ENCODE data around the gene COPA.

DNA sequence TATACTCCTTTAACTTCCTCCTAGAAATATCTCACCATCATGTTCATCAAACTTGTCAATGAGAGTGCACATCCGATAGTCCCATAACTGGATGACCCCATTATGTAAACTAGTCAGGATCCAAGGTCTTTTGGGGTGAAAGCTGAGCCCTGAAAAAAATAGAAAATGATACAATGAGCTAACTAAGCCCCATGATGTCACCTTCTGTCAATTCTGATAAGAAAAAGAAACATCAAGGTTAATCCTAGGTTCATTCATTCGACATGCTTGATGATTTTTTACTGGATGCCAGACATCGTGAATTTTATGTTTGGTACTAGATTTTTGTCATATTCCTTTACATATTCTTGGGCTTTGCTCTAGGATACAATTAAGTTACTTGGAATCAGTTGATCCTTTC, 2.9 kb downstream of the COPA start:
- TF ChIP-seq EZH2 (IDR thresholded peaks at IDR 0.05; ENCODE audit: insufficient read depth, low read length), result no peak
- TF ChIP-seq, protein P1, sequence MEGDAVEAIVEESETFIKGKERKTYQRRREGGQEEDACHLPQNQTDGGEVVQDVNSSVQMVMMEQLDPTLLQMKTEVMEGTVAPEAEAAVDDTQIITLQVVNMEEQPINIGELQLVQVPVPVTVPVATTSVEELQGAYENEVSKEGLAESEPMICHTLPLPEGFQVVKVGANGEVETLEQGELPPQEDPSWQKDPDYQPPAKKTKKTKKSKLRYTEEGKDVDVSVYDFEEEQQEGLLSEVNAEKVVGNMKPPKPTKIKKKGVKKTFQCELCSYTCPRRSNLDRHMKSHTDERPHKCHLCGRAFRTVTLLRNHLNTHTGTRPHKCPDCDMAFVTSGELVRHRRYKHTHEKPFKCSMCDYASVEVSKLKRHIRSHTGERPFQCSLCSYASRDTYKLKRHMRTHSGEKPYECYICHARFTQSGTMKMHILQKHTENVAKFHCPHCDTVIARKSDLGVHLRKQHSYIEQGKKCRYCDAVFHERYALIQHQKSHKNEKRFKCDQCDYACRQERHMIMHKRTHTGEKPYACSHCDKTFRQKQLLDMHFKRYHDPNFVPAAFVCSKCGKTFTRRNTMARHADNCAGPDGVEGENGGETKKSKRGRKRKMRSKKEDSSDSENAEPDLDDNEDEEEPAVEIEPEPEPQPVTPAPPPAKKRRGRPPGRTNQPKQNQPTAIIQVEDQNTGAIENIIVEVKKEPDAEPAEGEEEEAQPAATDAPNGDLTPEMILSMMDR (IDR thresholded peaks at IDR 0.05; ENCODE audit: insufficient read depth, low read depth, low read length), result no peak
